MM.1S (cell line): ENCODE results near the gene KRT5.

ENCODE experiments used
- DNase-seq: peaks from one replicate; pipeline ENCODE4 v3.0.0-alpha.2; 2015
- H2AFZ ChIP-seq: fragments of 300-600 bp; sonication (generic); 2 replicates; pipeline ENCODE4 v1.6.0; 2016; ENCODE audit warnings: antibody characterized with exemption, low read length
- H3F3A ChIP-seq: fragments of 300-600 bp; sonication (generic); 2 replicates; pipeline ENCODE4 v1.6.1; 2016; ENCODE audit warnings: mild to moderate bottlenecking, antibody characterized with exemption, low read length, moderate library complexity, mixed read lengths; ENCODE audit not compliant: insufficient read depth
- H3K27ac ChIP-seq: fragments of 300-600 bp; sonication (generic); 2 replicates; pipeline ENCODE4 v1.5.1; 2016; ENCODE audit warnings: mild to moderate bottlenecking, low read length
- H3K27me3 ChIP-seq: fragments of 300-600 bp; sonication (generic); replicated peaks from 2 replicates; pipeline ENCODE4 v1.6.0; 2016; ENCODE audit warnings: low read length; ENCODE audit not compliant: insufficient read depth
- H3K36me3 ChIP-seq: fragments of 300-600 bp; sonication (generic); replicated peaks from 2 replicates; pipeline ENCODE4 v1.6.1; 2016; ENCODE audit warnings: mild to moderate bottlenecking, low read length, mixed read lengths; ENCODE audit not compliant: insufficient read depth
- H3K4me1 ChIP-seq: fragments of 300-600 bp; sonication (generic); 2 replicates; pipeline ENCODE4 v1.6.1; 2016; ENCODE audit warnings: low read length, mixed read lengths
- H3K4me2 ChIP-seq: fragments of 300-600 bp; sonication (generic); 2 replicates; pipeline ENCODE4 v1.6.0; 2016; ENCODE audit warnings: low read depth, low read length
- H3K4me3 ChIP-seq: fragments of 300-600 bp; sonication (generic); 2 replicates; pipeline ENCODE4 v1.5.1; 2016; ENCODE audit warnings: low read length, mixed read lengths
- H3K79me2 ChIP-seq: fragments of 300-600 bp; sonication (generic); 2 replicates; pipeline ENCODE4 v1.6.1; 2016; ENCODE audit warnings: mixed run types, low read length, mixed read lengths
- H3K9ac ChIP-seq: fragments of 300-600 bp; sonication (generic); 2 replicates; pipeline ENCODE4 v1.6.1; 2016; ENCODE audit warnings: low read length, mixed read lengths
- H3K9me2 ChIP-seq: fragments of 300-600 bp; sonication (generic); replicated peaks from 2 replicates; pipeline ENCODE4 v1.6.1; 2016; ENCODE audit warnings: mild to moderate bottlenecking, low read length, mixed read lengths; ENCODE audit not compliant: insufficient read depth
- H3K9me3 ChIP-seq: fragments of 300-600 bp; sonication (generic); replicated peaks from 2 replicates; pipeline ENCODE4 v1.6.1; 2016; ENCODE audit warnings: mild to moderate bottlenecking, low read length, mixed read lengths; ENCODE audit not compliant: insufficient read depth
- H4K20me1 ChIP-seq: fragments of 300-600 bp; sonication (generic); 2 replicates; pipeline ENCODE4 v1.6.1; 2016; ENCODE audit warnings: mild to moderate bottlenecking, low read length, moderate library complexity, mixed read lengths; ENCODE audit not compliant: insufficient read depth
- CTCF ChIP-seq: fragments of 300-600 bp; sonication (generic); IDR thresholded peaks from 2 replicates; pipeline ENCODE4 v1.5.1; 2016; ENCODE audit warnings: antibody characterized with exemption, low read length, mixed read lengths
- EZH2 ChIP-seq: fragments of 300-600 bp; sonication (generic); optimal IDR thresholded peaks from 2 replicates; pipeline ENCODE3; 2017; ENCODE audit warnings: low read depth, mild to moderate bottlenecking, antibody characterized with exemption, low read length, mixed read lengths
- EZH2phosphoT487 ChIP-seq: fragments of 300-600 bp; sonication (generic); IDR thresholded peaks from 2 replicates; pipeline ENCODE4 v1.6.1; 2018; ENCODE audit warnings: antibody characterized with exemption, low read length

Gene KRT5

DNA sequence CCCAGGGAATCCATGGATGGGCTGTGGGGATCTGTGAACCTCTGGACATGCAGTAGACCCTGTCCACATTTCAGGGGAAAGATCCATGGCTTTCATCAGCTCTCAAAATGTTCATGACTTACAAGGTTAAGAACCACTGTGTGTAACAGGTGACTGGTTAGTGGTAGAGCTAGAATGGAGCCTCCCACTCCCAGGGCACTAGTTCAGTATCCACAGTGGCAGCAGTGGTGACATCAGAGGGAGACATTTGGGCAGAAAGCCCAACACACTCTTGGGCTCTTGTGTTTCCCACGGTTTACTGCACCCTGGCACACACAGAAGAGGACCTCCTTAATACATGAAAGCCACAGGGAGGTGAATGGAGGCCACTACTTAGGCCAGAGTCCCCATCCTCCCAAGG lies 44.4 kb upstream of the KRT5 start:
- Histone ChIP-seq H3K79me2 (no peaks in the 10 kb centered on the region), H2AFZ (no peak overlapping the region), H3K4me2 (no peak overlapping the region), H3K36me3 (no peaks in the 10 kb centered on the region), H3K4me1 (no peaks in the 10 kb centered on the region), H3K9me2 (no peaks in the 10 kb centered on the region), H4K20me1 (no peaks in the 10 kb centered on the region), H3K9me3 (no peaks in the 10 kb centered on the region), H3F3A (no peaks in the 10 kb centered on the region), H3K4me3 (no peak overlapping the region), H3K9ac (no peak overlapping the region), H3K27me3 (peaks cover 89% of the 10 kb centered on the region), H3K27ac (no peak overlapping the region)
- DNase-seq = no peak
- no peak for TF ChIP-seq CTCF
- no peak for TF ChIP-seq EZH2
- TF ChIP-seq EZH2phosphoT487 = no peak

- no peak for DNase-seq
- Histone ChIP-seq H3K79me2 (no peaks in the 10 kb centered on the region), H3F3A (no peaks in the 10 kb centered on the region), H3K36me3 (no peaks in the 10 kb centered on the region), H3K4me3 (no peak overlapping the region), H3K4me1 (no peaks in the 10 kb centered on the region), H2AFZ (no peak overlapping the region), H3K9me2 (no peaks in the 10 kb centered on the region), H3K9ac (no peak overlapping the region), H3K27ac (no peak overlapping the region), H3K4me2 (no peak overlapping the region), H4K20me1 (no peaks in the 10 kb centered on the region), H3K9me3 (no peaks in the 10 kb centered on the region), H3K27me3 (peaks cover 86% of the 10 kb centered on the region)
- 0 out of 2 replicates have a peak, but pooled peaks have one; percentile 6 for TF ChIP-seq CTCF
- TF ChIP-seq EZH2 = no peak
These were observed 41.8 kb upstream of the KRT5 start for GRCh38 chr12:52561880-52562449.

GRCh38 chr12:52559979-52560378 lies 39.8 kb upstream of the KRT5 start:
- Histone ChIP-seq H3K9me2 (no peaks in the 10 kb centered on the region), H3K27me3 (peaks cover 86% of the 10 kb centered on the region), H3K4me3 (no peak overlapping the region), H3K9ac (no peak overlapping the region), H3K4me1 (no peaks in the 10 kb centered on the region), H3K4me2 (no peak overlapping the region), H3K36me3 (no peaks in the 10 kb centered on the region), H4K20me1 (no peaks in the 10 kb centered on the region), H2AFZ (no peak overlapping the region), H3K79me2 (no peaks in the 10 kb centered on the region), H3F3A (no peaks in the 10 kb centered on the region), H3K27ac (no peak overlapping the region), H3K9me3 (no peaks in the 10 kb centered on the region)
- DNase-seq = no peak
- TF ChIP-seq EZH2 (no peak), EZH2phosphoT487 (no peak), CTCF (no peak)
